GM20000 (cell line): ENCODE measurements around the gene EPN1.

Source experiments
- DNase-seq: peaks from one replicate; pipeline ENCODE4 v3.0.0; 2012; ENCODE audit warnings: low spot score
- TF ChIP-seq, protein P1 (sequence below): IDR thresholded peaks from 2 replicates; pipeline ENCODE4 v1.5.1; 2012; ENCODE audit warnings: mild to moderate bottlenecking, control low read depth; ENCODE audit errors: extremely low read depth, missing control alignments

The EPN1 gene

DNA sequence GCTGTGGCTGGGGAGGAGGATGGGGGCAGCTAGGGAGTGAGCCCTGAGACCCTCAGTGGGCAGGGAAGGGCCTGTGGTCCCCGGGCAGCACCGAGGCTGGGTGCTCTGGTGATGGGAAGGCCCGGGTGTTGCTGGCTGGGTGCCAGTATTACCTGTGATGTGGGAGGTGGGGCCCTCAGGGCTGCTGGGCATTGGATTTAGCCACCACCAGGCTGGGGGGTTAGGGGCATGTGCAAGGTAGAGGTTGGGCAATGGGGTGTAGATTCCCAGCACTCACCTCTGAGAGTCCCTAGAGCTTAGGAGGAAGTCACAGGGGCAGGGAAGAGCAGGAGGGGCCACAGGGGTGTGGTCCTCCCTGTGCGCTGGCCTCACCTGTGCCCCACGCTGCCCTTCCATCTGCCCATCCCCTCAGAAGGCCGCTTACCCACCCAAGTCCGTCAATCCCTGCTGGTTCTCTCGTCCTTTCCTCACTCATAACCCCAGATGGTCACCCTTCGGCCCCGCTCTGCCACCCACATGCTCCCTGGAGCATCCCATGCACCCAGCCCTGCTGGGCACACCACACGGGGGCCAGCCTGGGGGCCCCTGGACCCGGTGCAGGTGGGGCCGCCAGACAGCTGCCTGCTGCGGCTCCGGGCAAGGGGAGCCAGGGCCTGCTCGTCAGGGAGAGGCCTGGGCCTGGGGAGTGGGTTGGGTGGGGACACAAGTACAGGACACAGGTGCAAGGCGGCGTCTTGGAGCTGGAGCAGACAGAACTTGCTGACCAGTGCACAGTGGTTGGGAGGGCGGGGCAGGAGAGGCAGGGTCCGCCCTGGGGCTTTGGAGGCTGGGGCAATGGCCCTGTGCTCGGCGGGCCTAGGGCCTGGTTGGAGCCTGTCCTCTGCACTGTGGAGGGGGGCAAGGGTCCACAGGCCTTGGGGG is 12.5 kb downstream of the EPN1 start:
- TF ChIP-seq, protein P1, sequence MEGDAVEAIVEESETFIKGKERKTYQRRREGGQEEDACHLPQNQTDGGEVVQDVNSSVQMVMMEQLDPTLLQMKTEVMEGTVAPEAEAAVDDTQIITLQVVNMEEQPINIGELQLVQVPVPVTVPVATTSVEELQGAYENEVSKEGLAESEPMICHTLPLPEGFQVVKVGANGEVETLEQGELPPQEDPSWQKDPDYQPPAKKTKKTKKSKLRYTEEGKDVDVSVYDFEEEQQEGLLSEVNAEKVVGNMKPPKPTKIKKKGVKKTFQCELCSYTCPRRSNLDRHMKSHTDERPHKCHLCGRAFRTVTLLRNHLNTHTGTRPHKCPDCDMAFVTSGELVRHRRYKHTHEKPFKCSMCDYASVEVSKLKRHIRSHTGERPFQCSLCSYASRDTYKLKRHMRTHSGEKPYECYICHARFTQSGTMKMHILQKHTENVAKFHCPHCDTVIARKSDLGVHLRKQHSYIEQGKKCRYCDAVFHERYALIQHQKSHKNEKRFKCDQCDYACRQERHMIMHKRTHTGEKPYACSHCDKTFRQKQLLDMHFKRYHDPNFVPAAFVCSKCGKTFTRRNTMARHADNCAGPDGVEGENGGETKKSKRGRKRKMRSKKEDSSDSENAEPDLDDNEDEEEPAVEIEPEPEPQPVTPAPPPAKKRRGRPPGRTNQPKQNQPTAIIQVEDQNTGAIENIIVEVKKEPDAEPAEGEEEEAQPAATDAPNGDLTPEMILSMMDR = no peak
- DNase-seq = no peak

DNA sequence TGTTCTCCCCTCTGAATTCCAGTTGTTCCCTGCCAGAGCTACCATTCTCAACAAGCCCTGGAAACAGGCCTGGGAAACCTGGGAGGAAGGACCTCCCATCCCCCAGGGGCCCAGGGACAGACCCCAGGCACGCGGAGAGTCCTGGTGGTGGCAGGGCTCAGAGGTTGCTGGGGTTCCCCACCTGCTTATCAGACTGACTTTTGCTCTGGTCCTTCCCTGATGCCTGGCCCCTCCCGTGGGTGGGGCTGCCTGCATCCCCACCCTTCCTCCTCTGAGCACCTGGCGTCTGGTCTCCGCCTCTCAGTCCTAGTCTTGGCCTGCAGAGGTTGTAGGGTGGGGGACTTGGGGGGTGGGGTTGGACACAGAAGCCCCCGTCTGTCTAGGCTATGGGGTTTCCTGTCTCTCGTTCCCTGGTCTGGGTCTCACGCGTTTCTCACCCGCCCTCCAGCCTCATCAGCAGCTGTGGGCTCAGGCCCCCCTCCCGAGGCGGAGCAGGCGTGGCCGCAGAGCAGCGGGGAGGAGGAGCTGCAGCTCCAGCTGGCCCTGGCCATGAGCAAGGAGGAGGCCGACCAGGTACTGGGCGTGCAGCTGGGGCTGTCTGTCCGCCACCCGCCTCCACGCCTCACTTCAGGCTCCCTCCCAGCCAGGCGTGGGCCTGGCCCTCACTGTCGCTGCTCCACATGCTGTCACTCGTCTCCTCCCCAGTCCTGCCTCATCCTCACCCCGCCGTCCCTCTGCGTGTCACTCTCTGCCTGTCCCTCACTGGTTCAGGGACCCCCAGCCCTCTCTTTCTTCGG is 13.6 kb downstream of the EPN1 start:
- TF ChIP-seq, protein P1 = no peak
- DNase-seq = no peak

- DNase-seq = no peak
Observed at GRCh38 chr19:55689411-55690108, 14.5 kb downstream of the EPN1 start.

DNA sequence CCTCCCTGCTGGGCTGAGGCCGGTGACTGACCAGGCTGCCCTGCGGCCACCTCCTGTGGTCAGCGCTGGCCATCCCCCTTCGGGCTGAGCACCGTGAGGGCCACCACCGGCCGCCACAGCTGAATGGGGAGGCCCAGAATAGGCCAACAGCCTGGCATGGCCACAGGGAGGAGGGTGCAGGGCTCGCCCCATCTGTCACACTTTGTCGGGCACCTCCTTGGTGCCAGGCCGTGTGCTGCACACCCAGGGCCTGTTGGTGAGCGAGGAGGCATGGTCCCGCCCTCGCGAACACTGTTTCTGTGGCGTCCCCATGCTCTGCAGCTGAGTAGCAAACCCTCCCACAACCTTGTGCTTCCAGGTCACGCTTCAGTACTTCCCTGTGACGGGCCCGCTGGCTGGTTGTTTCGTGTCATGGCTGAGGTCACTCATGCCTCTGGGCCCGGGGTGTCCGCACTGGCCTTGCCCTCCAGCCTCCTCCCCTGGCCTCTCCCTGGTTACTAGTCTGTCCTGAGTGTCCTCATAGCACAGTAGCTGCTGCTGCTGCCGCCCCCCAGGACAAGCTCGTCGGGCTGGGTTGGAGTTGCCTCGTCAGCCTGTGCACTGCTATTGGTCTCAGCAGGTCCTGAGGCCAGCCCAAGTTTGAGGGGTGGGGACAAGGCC is 15.2 kb downstream of the EPN1 start:
- TF ChIP-seq, protein P1 = no peak
- DNase-seq = no peak

More at GRCh38 chr19:55689411-55690108, 14.5 kb downstream of the EPN1 start:
- TF ChIP-seq, protein P1 = no peak

DNA sequence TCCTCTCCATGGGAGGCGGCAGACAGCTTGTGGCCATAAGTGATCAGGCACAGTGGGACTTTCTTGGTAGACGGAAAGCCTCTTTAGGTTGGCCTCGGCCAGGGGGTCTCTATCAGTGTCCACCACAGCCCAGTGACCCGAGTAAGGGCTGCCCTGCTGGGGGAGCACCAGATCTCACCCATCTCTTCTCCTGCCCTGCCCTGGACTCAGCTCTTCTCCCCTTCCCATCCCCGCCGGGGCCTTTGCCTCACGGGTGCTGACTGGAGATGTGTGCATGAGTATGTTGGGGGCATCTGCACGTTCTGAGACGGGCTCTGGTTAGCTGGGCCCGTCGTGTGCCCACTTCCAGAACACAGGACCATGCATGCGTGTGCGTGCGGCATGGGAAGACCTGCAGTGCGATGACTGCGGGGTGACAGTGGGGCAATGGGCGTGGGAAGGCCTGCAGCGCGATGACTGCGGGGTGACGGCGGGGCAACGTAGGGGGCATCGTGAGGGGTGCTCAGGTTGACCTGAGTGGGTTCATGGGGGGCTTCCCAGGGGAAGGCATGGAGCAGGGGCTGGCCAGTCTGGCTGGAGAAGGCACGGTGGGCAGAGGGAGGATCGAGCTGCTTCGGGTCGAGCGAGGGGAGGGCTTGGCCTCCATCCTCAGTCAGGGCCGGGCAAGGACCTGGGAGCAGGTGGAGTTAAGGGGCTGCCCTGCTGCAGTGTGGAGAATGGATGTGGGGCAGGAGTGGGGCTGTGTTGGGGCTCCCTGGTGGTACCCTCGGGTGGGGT is 15.9 kb downstream of the EPN1 start:
- DNase-seq = no peak
- TF ChIP-seq, protein P1 = no peak
